Neural progenitor cell (in vitro differentiated cells): ENCODE data around the gene ARHGEF19.

Experiments used
- EZH2 ChIP-seq: fragments of 200-600 bp; sonication (generic); IDR thresholded peaks from 2 replicates; pipeline ENCODE4 v1.6.1; 2017; ENCODE audit warnings: antibody characterized with exemption, mild to moderate bottlenecking, moderate library complexity
- EZH2phosphoT487 ChIP-seq: fragments of 200-600 bp; sonication (generic); IDR thresholded peaks from 2 replicates; pipeline ENCODE4 v1.6.1; 2017; ENCODE audit warnings: antibody characterized with exemption

GRCh38 chr1:16246961-16247360, 34.5 kb upstream of the ARHGEF19 start:
- TF ChIP-seq EZH2 (no peak), EZH2phosphoT487 (no peak)
